GM19023 (cell line): ENCODE data around the gene MEIS2.

ENCODE experiments used
- ATAC-seq: cut with Tn5 transposase; IDR thresholded peaks from one replicate; pipeline ENCODE4 v1.9.1; 2021; ENCODE audit warnings: mild to moderate bottlenecking, moderate library complexity; ENCODE audit not compliant: unreplicated experiment

Gene MEIS2

DNA sequence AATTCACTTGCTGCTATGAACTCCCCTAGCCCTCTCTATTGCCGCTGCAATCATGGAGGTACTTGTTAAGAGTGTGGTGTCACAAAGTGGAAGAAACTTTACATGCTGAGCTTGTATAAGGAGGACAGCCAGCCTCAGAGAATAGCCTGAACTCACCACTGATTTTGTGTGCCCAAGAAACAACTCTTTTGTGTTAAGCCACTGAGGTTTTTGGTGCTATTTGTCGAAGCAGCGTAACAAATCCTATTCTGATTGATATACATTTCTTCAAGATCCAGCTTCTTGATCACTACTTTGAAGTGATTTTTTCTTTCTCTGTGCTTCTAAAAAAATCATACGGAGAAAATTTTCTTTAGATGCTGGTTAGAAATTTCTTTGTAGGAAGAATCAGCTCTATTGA is 132.4 kb downstream of the MEIS2 start:
- no peak for ATAC-seq

DNA sequence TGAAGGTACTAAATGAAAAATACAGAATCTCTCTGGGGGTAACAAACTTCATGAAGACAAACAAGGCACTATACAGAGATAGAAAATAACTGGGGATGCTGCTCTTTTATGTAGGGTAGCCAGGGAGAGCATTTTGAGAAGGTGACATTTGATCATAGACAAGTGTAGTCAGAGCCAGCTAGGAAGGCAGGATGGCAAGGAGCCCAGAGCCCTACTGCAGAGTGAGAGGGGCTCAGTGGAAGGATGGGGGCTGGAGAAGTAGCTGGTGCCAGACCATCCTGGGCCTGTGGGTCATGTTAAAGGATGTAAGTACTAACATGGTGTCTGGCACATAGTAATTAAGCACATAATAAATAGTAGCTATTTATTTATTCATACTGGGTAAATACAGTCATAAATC is 133.6 kb downstream of the MEIS2 start:
- ATAC-seq = no peak

DNA sequence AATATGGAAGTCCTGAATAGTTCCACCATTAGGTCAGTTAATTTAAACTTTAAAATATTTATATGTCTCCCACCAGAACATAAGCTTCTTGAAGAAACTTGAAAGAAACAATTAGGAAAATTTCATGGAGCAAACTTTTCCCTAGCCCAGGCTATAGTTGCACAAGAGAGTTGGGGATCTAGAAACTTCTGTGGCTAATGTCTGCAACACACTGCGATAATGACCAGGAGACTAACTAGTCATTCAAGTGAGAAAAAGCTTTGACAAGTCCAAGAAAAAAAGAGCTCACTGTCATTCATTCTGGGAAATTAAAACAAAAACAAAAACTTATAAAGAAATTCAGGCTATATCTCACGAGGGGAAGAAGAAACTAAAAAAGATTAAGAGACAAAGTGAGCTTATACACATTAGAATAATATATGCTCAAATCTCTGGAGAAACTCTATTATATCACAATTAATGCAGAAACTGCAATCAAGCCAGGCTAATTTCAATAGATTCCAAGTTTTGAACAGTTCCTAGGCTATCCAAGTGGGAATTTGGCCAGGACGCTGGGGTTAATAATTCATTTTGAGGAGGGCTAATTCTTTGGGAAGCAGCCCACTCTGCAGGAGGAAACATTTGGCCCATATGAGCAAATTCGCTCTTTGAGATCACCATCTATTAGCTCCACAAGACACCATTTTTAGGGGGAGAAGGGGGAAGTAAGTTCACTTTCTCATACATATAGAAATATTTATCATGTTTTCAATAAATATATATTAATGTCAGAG is 134.6 kb downstream of the MEIS2 start:
- ATAC-seq = no peak

DNA sequence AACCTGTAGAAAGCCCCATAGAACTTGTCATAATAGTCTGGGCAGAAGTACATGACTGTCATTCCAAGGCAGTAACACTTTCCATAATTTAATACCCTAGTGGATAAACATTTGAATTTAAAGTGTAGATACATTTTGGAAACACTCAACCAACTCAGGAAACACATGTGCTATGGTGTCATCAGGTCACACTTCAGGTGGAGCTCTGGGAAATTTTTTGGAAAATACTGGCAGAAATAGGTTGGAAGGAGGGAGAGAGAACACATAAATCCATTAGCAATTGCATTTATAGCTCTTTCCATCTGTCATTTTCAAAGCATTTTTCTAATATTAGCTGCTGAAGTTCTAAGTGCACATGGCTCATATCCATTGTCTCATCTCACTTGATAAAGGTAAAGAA is 135.7 kb downstream of the MEIS2 start:
- ATAC-seq = no peak

DNA sequence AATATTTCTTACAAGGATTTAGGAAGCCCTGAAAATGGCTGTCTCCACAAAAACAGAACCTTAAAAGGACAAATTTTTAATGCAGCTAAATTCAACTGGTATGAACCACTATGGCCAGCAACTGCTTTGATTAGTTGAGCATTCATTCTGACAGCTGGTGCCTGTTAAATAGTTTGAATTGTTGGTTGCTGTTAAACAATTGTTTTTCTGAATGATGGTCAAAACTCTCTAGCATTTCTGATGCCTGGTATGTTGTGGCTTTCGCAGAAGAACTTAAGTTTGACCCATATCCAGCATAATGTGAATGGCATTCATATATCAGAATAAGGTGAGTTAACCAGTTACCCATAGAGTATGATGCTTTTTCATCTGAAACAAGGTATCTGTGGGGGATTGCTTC is 138.4 kb downstream of the MEIS2 start:
- no peak for ATAC-seq

DNA sequence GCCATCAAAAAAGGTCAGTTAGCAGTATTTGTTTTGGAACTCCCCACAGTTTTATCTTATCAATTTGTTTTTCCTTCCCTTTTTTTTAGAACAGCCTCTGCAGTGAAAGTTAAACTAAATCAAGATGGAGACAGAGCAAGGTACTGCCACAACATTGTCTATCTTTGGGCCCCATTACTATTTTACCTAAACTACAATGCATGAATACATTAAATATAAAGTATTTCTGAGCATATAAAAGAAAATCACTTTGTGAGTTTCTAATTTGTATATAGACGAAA is 139.5 kb downstream of the MEIS2 start:
- no peak for ATAC-seq

DNA sequence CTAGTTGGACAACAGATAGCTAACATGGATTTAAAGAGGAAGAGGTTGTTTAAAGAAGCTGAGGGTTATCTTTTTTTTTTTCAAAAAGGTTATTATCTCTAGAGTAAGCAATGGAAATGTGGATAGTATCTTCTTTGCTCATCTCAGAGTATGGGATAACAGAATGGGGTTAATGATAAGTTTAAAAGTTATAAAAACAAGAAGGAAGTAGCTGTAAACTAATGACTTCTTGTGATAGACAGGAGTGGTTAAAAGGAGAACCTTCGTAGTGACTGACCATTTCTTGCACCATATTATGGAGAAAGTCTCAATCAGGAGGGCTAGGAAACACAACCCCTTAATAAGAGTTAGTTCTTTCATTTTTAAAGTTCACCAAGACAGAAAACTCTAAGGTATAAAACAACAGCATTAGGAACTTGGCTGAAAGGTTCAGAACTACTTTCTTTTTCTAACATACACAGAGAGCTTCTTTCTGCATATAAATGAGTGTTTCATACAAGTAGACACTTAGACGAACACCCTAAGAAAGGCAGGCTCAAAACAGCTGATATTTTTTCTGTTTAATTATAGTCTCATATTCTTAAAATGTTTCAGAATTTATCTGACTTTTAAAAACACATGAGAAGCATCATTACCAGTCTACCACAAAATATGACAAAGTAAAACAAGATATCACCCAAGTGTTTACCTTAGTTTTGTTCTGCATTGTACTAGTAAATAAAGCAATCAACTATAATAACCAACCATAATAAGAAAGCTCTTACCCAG is 140.0 kb downstream of the MEIS2 start:
- ATAC-seq = no peak

DNA sequence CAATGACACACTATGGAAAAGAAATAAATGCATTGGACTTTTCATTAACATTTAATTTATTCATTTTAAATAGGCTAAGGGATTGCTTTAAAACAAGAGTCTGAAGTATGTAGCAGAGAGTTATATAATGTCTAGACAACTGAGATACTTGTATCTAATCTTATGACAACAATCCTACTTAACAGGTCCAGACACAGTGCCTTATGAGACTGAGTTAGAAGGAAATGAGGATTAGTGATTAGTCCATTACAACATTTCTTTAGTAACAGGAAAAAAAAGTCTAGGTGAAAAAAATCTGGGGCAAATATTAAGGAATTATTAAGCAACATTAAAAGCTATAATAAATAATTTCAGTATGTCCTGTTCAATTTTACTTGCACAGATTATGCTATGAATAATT is 140.6 kb downstream of the MEIS2 start:
- ATAC-seq = no peak

DNA sequence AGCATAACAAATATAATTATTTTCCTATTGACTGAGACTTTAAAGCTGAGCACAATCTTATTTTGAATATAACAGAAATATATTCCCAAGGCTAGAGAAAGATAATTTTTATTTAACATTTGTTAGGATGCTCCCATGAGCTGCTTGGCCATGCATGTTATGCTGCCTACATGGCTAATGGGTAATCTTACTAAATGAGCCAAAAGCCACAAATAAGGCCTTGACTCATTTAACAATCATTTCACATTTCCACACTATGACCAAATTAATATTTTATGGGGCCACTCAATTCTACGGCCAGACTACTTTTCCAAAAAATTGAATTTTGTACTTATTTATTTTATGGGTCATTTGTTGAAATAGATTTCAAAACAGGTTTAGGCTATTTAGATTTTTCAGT is 141.7 kb downstream of the MEIS2 start:
- ATAC-seq = no peak

DNA sequence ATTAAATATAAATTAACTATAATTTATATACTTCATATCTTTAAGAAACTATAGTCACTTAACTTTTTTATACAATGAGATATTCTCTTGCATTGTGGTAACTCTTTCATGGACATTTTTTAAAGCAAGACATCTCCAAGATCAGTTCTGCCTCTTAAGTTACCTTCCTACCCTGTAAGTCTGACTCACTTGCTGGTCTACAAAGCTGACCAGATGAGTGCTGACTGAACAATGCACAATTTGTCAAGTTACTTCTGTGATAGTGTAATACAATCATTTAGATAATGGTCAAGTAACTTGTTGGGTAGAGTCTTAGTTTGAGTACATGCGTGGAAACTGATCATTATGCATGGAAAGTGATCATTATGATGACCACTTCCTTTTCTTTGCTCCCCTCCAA is 145.9 kb downstream of the MEIS2 start:
- ATAC-seq = no peak

DNA sequence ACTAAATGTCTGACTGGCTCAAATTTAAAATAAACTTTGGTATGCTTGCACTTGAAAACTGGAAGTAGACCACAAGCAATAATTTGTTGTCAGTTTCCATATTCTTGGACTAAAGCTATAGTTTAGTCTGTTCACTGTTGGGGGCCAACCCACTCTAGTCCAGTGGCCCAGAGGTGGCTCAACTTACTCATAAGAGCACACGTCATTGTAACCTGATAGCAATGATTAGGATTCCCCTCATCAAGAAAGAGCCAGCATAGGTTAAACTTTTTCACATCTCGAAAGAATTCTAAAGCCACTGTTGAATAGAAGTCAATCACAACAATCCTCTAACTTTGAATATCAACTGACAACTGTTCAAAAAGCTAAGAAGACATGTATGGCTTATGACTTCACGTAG is 147.0 kb downstream of the MEIS2 start:
- ATAC-seq = no peak

DNA sequence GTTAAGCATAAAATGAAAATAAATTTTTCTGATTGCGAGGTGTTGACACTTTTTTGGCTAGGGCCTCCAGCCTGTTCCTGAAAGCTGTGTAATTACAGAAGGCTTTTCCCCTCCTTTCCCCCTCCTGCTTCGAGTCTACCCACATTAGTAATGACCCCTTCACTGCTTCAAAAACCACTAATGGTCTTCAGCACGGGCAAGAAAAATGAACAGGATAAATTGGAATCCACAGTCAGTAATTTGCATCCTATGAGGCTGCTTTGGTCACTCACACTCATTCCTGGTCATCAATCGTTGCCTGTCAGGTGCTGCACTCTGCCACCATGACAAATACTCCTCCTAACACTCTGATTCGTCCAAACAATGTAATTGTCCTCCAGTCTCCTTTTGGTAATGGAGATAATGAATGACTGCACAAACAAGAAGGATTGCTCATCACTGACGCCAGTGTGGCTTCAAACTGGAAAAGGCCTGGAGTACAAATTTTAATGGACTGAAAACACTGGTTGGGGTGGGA is 148.6 kb downstream of the MEIS2 start:
- ATAC-seq = no peak

DNA sequence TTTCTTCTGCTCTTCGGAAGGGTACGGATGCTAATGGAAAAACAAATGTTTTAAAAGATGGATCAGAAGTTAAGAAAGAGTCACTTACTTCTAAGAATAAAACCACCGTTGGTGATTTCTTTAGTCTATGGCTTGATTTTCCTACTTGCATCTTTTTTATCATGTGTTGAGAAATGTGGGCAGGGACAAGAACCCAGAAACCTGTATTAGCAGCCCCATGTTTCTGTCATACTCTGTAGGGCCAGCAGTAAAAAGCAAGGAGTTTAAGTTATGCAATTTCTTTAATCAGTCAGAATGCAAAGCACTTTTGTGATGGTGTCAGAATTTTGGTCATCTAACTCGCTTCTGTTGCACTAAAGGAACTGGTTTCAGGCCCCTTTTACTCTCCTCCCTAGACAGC is 150.0 kb downstream of the MEIS2 start:
- no peak for ATAC-seq

DNA sequence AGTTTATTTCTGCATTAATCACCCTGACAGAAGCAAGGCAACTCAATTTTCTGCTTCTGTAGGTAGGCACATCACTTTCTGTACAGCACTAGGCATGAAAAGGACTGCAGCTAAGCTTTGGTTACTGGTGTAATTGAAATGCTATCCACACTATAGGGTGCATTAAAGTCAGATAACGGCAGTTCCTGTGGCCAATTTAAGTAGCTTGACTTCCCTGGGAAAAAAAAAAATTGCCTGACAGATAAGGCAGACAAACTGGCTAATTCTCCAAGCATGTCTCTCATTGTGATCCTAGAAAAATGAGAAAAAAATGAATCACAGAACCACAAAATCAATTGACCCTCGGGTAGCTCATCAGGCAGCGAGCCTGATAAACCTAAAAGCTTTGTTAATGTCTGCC is 151.4 kb downstream of the MEIS2 start:
- no peak for ATAC-seq

DNA sequence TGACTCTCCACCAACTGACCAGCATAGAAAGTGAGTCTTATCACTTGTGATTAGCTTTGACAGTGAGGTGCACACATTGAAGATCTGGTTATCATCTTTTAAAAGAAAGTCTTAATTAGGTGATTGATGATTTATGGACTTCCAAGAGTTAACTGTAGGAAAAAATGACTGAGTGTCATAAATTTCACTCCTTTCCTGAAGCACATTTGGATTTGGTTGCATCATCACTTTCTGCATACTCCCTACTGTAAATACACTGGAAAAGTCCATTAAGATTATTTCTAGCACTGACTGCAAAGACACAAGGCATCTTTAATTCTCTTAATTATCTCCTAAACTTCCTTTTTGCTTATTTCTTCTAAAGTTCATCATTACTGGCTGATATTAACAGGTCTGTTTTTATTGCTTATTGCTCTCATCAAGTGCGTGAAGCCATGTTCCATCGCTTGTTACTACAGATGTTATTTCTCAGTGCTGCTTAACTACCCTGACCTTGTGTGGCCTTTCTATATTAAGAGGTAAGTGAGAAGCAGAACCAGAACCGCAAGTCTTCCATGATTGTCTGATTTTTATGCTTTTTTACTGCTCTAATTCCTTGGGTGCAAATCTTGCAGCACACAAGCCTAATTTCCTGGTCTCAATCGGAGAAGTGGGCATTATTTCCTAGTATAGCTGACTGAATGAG is 153.2 kb downstream of the MEIS2 start:
- no peak for ATAC-seq

DNA sequence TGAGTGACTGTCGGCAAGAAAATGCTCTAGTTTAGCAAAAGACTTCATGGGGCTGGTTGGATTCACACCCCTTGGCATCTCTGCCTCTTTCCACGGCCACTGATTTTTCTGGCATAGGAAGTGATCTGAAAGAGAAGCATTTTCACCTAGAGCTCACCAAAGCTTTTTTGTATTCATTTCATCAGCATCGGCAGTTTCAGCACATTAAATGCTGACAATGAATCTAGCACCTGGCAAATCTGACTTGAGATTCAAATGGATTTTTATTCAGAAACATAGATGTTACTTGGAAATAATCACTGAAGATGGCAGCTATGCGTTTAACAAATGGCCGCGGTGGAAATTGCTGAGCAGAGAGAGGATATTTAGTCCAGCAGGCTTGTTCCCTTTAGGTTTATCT is 155.9 kb downstream of the MEIS2 start:
- no peak for ATAC-seq

DNA sequence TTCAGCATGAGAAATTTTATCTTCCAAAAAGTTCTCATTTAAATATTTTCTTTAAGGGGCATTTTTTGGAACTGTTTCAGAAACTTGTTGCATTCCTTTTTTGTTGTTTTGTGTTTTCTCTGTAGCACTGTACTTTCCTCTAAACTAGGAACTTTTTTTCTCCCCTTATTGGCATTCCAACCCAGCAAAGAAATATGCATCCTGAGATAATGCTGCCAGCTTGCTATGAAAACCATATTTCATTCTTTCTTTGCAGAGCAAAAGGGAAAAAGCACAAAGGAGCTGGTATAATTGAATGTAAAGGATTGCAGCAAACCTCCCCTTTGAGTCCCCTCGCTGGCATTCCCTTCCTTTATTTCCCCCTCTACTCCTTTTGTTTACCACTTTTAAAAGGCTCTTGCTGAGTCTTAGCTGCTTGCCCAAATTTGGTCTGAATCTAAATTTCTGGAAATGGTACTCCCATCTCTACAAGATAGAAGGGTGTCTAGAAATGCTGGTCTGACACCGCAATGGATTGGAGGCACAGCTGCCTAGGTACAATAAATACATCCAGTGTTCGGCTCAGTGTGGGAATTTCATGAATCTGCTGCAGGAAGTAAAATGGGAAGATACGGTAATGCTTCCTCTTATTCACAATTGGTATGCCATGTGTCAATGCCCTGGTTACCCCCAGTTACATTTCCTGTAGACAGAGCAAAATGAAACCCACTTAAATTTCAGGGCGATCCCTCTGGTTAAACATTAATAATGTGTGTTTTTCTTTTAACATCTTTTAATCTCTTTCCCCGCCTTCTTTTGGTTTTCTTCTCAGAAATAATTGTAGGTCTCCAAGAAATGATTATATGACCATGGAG is 156.6 kb downstream of the MEIS2 start:
- no peak for ATAC-seq

DNA sequence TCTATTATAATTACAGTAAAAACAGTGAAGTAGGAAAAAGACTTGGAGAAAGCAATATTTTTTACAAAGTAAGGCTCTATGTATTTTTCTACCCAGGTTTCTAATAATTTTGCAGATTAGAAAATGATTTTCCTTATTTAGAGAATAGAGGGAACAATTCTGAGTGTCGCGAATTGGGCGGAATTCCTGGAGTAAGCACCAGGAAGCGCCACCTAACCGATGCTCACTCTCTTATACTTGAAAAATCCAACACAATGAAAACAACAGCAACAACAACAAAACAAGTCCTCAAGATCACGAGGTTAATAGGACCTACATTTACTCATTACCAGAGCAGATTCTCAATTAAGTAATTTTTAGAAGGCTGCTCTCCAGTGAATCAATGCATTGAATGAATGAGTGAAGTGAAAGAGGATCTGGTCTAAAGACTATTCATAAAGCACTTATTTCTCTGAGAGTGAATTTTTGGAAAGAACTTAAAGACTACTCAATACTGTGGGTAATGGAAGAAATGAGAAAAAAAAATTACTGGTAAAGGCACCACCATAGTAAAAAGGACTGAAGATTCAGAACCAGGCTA is 158.0 kb downstream of the MEIS2 start:
- ATAC-seq = no peak

DNA sequence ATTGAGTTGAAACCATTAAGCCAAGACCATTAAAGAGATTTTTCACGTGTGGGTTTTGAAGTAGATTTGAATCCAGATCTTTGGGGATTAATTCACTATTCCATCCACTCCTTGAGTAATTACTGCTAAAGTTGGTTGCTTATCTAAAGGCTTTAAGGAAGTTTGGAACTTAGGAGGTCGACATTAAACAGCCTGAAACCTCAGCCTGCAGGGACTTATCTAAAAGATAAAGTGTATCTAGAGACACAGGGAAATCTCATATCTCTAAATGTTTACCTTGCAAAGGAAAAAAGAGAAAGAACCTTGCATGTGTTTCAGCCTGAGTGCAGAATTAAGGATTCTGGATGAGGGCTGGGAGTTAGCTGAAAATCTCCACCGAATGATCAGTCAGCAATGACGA is 158.6 kb downstream of the MEIS2 start:
- ATAC-seq = no peak

DNA sequence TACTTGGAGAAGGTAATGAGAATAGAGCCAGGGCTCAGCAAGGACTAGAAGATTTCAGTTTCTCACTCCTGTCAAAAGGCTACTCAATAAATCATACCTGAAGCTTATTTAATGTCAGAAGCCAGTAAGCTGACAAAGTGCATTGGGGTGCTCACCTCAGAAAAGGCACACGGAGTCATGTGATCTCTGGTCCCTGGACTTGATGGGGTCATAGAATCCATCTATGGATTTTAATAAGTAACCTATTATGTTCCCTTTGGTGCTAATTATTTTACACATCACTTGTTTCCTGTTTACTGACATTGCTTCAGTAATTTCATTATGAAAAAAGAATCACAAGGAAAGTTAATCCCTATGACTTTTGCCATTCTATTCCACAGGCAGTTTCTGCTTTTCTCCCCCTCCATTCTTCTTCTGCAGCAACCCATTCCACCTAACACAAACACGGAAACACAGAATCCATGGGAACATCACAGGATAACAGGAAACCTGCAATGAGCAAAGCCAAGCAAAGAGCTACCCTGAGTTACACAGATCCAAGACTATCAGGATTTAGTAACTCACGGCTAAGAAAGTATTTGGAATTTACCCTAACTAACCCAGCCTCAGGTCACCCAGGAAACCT is 159.6 kb downstream of the MEIS2 start:
- ATAC-seq = no peak
